ENCODE data around the gene GUCY2D. TPM values are rescaled to one million over a fixed set of nuclear protein-coding genes. Genes with fewer than 3 reads are reported as not detected.

The GUCY2D gene
- total RNA-seq, 4 donors from 2014 or later = not detected

GRCh38 chr17:8031261-8031661 lies 28.8 kb downstream of the GUCY2D start:
- ATAC-seq = no peak
- no peaks in the 10 kb centered on the region for H3K4me1 ChIP-seq
- no peaks in the 10 kb centered on the region for H3K36me3 ChIP-seq
- 60% methylated on average over 1 of the region's 6 CpGs; no CpG with 5 or more reads in 1 of the 2 donors for WGBS, 2 donors (ENCODE audit: low coverage in 1 of 2)
- peaks cover 71% of the 10 kb centered on the region for H3K27me3 ChIP-seq
- no peaks in the 10 kb centered on the region for H3K9me3 ChIP-seq
- H3K4me3 ChIP-seq = no peak overlapping the region
- TF ChIP-seq EP300 (IDR thresholded peaks at IDR 0.05) (no peak), POLR2A (IDR thresholded peaks at IDR 0.05) (no peak), CTCF (IDR thresholded peaks at IDR 0.05) (no peak)
- H3K27ac ChIP-seq = no peak overlapping the region

- no peak overlapping the region for H3K4me3 ChIP-seq
- no peaks in the 10 kb centered on the region for H3K4me1 ChIP-seq
- no peak for ATAC-seq
- H3K9me3 ChIP-seq = no peaks in the 10 kb centered on the region
- 100% methylated on average over 1 of the region's 1 CpG for WGBS, 2 donors (ENCODE audit: low coverage in 1 of 2)
- peaks cover 77% of the 10 kb centered on the region for H3K27me3 ChIP-seq
- no peak overlapping the region for H3K27ac ChIP-seq
- TF ChIP-seq EP300 (IDR thresholded peaks at IDR 0.05) (no peak), POLR2AphosphoS5 (IDR thresholded peaks at IDR 0.05) (no peak), POLR2A (IDR thresholded peaks at IDR 0.05) (no peak), CTCF (IDR thresholded peaks at IDR 0.05) (no peak)
- no peaks in the 10 kb centered on the region for H3K36me3 ChIP-seq
Observed at GRCh38 chr17:8031950-8032349, 29.5 kb downstream of the GUCY2D start.

GRCh38 chr17:8032442-8032841 lies 30.0 kb downstream of the GUCY2D start:
- H3K27ac ChIP-seq = no peak overlapping the region
- no peaks in the 10 kb centered on the region for H3K36me3 ChIP-seq
- ATAC-seq = no peak
- no peaks in the 10 kb centered on the region for H3K9me3 ChIP-seq
- H3K4me1 ChIP-seq = no peaks in the 10 kb centered on the region
- TF ChIP-seq POLR2AphosphoS5 (IDR thresholded peaks at IDR 0.05) (no peak), POLR2A (IDR thresholded peaks at IDR 0.05) (no peak), CTCF (IDR thresholded peaks at IDR 0.05) (no peak), EP300 (IDR thresholded peaks at IDR 0.05) (no peak)
- peaks cover 77% of the 10 kb centered on the region for H3K27me3 ChIP-seq
- whole genome bisulfite sequencing, 2 donors (ENCODE audit: low coverage in 1 of 2) = 50 to 94% methylated on average over 2 of the region's 2 CpGs
- no peak overlapping the region for H3K4me3 ChIP-seq

- no peaks in the 10 kb centered on the region for H3K36me3 ChIP-seq
- H3K4me3 ChIP-seq = peak within 1 kb of the TSS in 1 of 2 donors; percentile 35
- WGBS, 2 donors (ENCODE audit: low coverage in 1 of 2) = 40% methylated on average over 1 of the region's 37 CpGs; no CpG with 5 or more reads in 1 of the 2 donors
- H3K9me3 ChIP-seq = no peaks in the 10 kb centered on the region
- TF ChIP-seq EP300 (IDR thresholded peaks at IDR 0.05) (no peak), POLR2A (IDR thresholded peaks at IDR 0.05) (no peak), CTCF (IDR thresholded peaks at IDR 0.05) (no peak), POLR2AphosphoS5 (IDR thresholded peaks at IDR 0.05) (no peak)
- peaks cover 56% of the 10 kb centered on the region for H3K27me3 ChIP-seq
- no peak for ATAC-seq
- H3K4me1 ChIP-seq = peaks cover 0 to 7% (median 3%) of the 10 kb centered on the region in 3 donors
- no peak within 1 kb of the TSS for H3K27ac ChIP-seq
Observed at GRCh38 chr17:8038954-8039610, 36.7 kb downstream of the GUCY2D start, which contains the start of gene ALOX15B. Gene ALOX15B (plus strand): TSS chr17:8039059. CDS start chr17:8039156, 97 bp downstream.

GRCh38 chr17:8039611-8040168 lies 37.3 kb downstream of the GUCY2D start:
- no peak for TF ChIP-seq EP300 (IDR thresholded peaks at IDR 0.05)
- no peak for TF ChIP-seq CTCF (IDR thresholded peaks at IDR 0.05)
- TF ChIP-seq POLR2A (IDR thresholded peaks at IDR 0.05) = no peak
- Histone ChIP-seq H3K4me1 (peaks cover 0 to 7% (median 3%) of the 10 kb centered on the region in 3 donors), H3K9me3 (no peaks in the 10 kb centered on the region), H3K27me3 (peaks cover 54% of the 10 kb centered on the region), H3K4me3 (peak overlapping the region in 1 of 2 donors; percentile 35), H3K36me3 (no peaks in the 10 kb centered on the region), H3K27ac (no peak overlapping the region)
- no peak for ATAC-seq
- 54 to 80% methylated on average over 2 to 8 of the region's 11 CpGs for WGBS, 2 donors (ENCODE audit: low coverage in 1 of 2)
